Measurements from ENCODE around the gene AFF3. TPM values are rescaled to one million over a fixed set of nuclear protein-coding genes. Genes with fewer than 3 reads are reported as not detected.

The AFF3 gene
- total RNA-seq, 4 donors from 2014 or later, result 9.0 to 20.2 (median 14.5) TPM

- Histone ChIP-seq H3K9me3 (no peaks in the 10 kb centered on the region), H3K36me3 (no peaks in the 10 kb centered on the region), H3K27ac (no peak overlapping the region), H3K4me1 (no peaks in the 10 kb centered on the region), H3K4me3 (no peak overlapping the region), H3K27me3 (no peaks in the 10 kb centered on the region)
- in situ Hi-C loops (cut with MboI; ENCODE audit: low pct_ligation_motif_present in 1 of 4, low pct_unique_long_range_greater_than_20kb in 1 of 4, low sequenced_read_pairs in 3 of 4) (no loop called here), intact Hi-C loops (cut with DNase I; ENCODE audit: low total_unique reads) (no loop called here)
- 77 to 80% methylated on average over 4 of the region's 4 CpGs for WGBS, 2 donors (ENCODE audit: low coverage in 1 of 2)
- TF ChIP-seq POLR2AphosphoS5 (IDR thresholded peaks at IDR 0.05) (no peak), POLR2A (IDR thresholded peaks at IDR 0.05) (no peak), EP300 (IDR thresholded peaks at IDR 0.05; ENCODE audit: low read depth) (no peak), CTCF (IDR thresholded peaks at IDR 0.05) (no peak)
- DNase-seq, result no peak
Measured at GRCh38 chr2:99851811-99852210, 290.6 kb downstream of the AFF3 start.

GRCh38 chr2:99851089-99851488 is 291.3 kb downstream of the AFF3 start:
- no peaks in the 10 kb centered on the region for H3K9me3 ChIP-seq
- TF ChIP-seq POLR2A (IDR thresholded peaks at IDR 0.05) (no peak), EP300 (IDR thresholded peaks at IDR 0.05; ENCODE audit: low read depth) (no peak), CTCF (IDR thresholded peaks at IDR 0.05) (no peak), POLR2AphosphoS5 (IDR thresholded peaks at IDR 0.05) (no peak)
- H3K27me3 ChIP-seq, result no peaks in the 10 kb centered on the region
- no peaks in the 10 kb centered on the region for H3K36me3 ChIP-seq
- intact Hi-C loops (cut with DNase I; ENCODE audit: low total_unique reads), result no loop called here
- in situ Hi-C loops (cut with MboI; ENCODE audit: low pct_ligation_motif_present in 1 of 4, low pct_unique_long_range_greater_than_20kb in 1 of 4, low sequenced_read_pairs in 3 of 4), result no loop called here
- no peak overlapping the region for H3K4me3 ChIP-seq
- no peak for DNase-seq
- 79% methylated on average over 2 of the region's 2 CpGs for WGBS, 2 donors (ENCODE audit: low coverage in 1 of 2)
- H3K27ac ChIP-seq, result no peak overlapping the region
- H3K4me1 ChIP-seq, result no peaks in the 10 kb centered on the region

- TF ChIP-seq POLR2AphosphoS5 (IDR thresholded peaks at IDR 0.05), result no peak
- no peak for TF ChIP-seq CTCF (IDR thresholded peaks at IDR 0.05)
- TF ChIP-seq POLR2A (IDR thresholded peaks at IDR 0.05), result no peak
- no peak for TF ChIP-seq EP300 (IDR thresholded peaks at IDR 0.05; ENCODE audit: low read depth)
- WGBS, 2 donors (ENCODE audit: low coverage in 1 of 2), result 55 to 59% methylated on average over 5 of the region's 5 CpGs
- in situ Hi-C loops (cut with MboI; ENCODE audit: low pct_ligation_motif_present in 1 of 4, low pct_unique_long_range_greater_than_20kb in 1 of 4, low sequenced_read_pairs in 3 of 4) (no loop called here), intact Hi-C loops (cut with DNase I; ENCODE audit: low total_unique reads) (no loop called here)
- Histone ChIP-seq H3K36me3 (no peaks in the 10 kb centered on the region), H3K9me3 (no peaks in the 10 kb centered on the region), H3K4me1 (no peaks in the 10 kb centered on the region), H3K27ac (no peak overlapping the region), H3K4me3 (no peak overlapping the region), H3K27me3 (no peaks in the 10 kb centered on the region)
- no peak for DNase-seq
Measured at GRCh38 chr2:99850084-99850710, 292.2 kb downstream of the AFF3 start.

- Histone ChIP-seq H3K4me1 (no peaks in the 10 kb centered on the region), H3K27ac (no peak overlapping the region), H3K27me3 (no peaks in the 10 kb centered on the region), H3K4me3 (no peak overlapping the region), H3K9me3 (no peaks in the 10 kb centered on the region), H3K36me3 (no peaks in the 10 kb centered on the region)
- intact Hi-C loops (cut with DNase I; ENCODE audit: low total_unique reads) (no loop called here), in situ Hi-C loops (cut with MboI; ENCODE audit: low pct_ligation_motif_present in 1 of 4, low pct_unique_long_range_greater_than_20kb in 1 of 4, low sequenced_read_pairs in 3 of 4) (no loop called here)
- WGBS, 2 donors (ENCODE audit: low coverage in 1 of 2), result 80 to 84% methylated on average over 4 to 5 of the region's 5 CpGs
- no peak for DNase-seq
- TF ChIP-seq EP300 (IDR thresholded peaks at IDR 0.05; ENCODE audit: low read depth) (no peak), CTCF (IDR thresholded peaks at IDR 0.05) (no peak), POLR2A (IDR thresholded peaks at IDR 0.05) (no peak), POLR2AphosphoS5 (IDR thresholded peaks at IDR 0.05) (no peak)
Measured at GRCh38 chr2:99846462-99847107, 295.8 kb downstream of the AFF3 start.
